Measurements from ENCODE around the gene B4GALT4.
"Not testable (repeated sequence)": the region's sequence is repeated elsewhere in the genome, so short reads cannot be mapped to it uniquely, and the experiment has no call there.

Gene B4GALT4

DNA sequence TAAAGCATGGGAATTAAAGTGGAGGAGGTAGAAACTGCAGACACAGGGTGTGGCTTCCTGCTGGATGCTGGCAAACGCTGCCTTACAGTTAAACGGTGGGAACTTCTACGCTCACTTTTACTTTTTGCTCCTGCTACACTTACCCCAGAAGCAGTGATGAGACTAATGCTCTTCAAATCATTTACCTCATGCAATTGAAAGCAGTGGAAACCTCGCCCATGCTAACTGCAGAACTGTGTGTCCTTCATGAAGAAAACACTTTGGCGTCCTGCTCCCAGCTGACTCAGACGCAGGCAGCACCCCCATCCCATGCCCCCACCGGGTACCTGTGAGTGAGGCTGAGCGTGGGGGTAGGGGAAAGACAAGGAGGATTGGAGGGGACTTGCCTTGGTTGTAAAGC lies 35.5 kb downstream of the B4GALT4 start:
- no peak for DNase-seq

DNA sequence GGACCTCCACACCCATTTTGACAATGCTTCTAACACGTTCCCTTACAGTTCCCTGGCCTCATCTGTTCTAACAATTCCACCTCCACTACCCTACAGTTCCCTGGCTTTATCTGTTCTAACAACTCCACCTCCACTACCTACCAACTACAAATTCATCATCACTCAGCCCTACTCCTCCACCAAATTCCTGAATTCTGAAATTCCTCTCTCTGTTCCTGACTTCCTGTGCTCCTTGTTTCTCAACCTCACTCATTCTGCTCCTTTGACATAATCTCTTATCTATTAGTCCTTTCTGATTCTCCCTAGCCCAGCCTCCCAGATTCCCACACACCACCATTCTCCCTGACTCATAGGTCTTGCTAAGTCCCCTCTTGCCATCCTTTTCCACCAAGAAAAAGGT lies 44.8 kb downstream of the B4GALT4 start:
- DNase-seq: no peak

DNA sequence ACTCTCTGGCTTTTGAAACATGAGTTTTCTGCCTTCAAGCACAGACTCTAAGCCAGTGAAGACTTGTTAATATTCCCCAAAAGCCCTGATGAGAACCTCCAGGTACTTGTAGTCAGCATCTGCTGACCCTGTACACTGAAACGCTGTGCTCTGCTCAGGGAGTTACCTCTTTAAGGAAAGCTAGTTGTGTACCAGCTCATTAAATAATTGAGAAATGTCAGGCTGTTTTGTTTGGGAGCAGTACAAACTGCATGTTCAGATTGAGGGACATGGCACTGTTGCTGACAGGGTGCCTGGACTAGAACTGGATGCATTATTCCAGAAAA lies 45.6 kb downstream of the B4GALT4 start:
- no peak for DNase-seq

DNA sequence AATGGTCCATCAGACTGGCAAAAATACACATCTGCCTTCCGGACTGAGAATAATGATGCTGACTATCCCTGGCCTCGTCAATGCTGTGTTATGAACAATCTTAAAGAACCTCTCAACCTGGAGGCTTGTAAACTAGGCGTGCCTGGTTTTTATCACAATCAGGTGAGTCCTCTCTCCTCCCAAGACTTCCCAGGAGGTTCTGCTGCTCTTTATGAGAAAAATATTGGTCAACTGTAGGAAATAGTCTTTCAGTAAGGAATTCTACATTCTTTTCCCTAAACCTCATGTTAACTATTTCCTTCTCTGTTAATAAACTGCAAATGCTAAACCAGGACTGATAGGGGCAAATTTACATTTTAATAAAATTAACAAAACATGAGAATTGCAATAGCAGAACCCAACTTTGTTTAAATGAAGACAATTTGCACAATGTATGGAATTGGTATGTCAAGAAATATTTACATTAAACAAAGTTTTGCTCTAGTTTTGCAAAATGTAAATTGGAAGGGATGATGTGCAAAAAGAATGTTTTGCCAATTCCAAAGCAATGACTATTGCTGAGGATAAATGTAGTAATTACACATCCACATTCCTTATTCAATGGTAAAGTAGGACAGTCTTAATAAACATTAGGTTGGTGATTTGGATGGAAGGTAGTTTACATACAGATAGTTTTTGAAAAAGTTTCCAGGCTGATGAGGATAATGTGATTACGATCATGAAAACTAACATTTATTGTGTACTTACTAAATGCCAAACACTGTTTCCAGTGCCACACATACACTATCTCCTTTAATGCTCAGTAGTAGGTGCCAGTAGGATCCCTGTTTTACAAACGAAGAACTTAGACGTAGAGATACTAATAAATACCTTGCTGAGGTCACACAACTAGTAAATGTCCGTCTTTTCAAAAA lies 46.2 kb downstream of the B4GALT4 start:
- DNase-seq: no peak

DNA sequence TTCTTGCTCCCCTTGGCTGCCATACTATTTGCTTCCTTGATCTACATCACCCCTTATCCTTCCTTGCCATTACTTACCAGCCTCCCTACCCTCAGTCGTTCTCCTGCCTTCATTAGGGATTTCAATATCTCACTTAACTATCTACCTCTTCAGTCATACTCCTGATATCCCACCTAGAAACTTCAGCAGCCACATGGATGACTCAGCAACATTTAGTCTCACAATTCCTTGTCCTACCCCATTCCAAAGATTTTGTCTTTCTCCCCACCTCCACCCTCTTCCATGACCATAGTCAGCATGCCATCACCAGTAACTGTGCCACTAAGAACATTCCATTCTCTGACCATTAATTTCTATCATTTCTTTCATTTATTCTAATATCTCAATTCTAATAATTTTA lies 48.9 kb downstream of the B4GALT4 start:
- DNase-seq: no peak

DNA sequence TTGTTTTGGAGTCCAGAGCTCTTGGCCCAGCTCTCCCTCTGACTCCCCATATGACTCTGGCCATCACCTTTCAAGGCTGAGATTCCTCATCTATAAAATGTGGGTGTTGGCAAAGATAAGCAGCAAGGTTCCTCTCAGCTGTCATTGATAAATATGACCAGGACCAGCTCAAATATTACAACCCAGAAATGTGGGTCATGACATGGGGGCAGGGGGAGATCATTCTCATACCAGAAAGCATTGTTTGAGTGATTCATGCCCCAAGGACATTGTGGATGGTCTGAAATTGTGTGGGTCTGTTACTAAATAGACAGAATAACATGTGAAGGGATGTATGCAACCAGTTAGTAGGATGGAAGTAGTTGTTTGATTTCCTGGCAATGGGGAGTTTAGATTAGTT lies 53.4 kb downstream of the B4GALT4 start:
- DNase-seq: no peak

DNA sequence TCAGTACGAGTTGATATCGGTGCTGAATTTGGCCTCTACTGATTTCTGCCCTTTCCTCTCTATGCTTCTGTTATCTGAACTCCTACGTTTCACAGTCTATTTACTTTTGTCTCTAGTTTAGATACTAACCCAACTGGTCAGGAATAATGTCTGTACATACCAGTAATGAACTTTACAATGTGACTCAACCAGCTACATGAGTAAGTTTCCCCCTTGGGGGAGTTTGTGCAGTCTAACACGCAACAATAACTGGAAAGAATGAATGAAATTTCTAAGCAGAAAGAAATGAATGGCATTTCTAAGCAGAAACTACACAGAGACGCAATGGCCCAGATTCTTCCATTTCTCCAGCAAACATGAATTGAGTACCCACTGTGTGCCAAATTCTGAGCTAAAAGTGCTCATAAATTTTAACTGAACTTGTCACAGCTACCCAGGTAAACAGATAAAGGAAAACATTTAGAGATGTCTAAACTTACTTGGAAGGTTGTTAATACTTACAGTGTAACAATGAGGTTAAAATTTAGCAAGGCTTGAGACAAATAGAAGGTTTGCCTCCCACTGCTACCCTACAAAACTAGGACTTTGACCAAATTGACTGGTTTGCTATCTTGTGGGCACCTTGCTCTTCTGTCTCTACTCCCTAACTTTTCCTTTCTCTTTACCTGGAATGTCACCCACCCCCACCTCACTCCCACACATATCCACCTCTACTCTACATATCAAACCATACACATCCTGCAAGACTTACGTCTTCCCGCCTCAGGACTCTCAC lies 55.7 kb downstream of the B4GALT4 start:
- no peak for DNase-seq

DNA sequence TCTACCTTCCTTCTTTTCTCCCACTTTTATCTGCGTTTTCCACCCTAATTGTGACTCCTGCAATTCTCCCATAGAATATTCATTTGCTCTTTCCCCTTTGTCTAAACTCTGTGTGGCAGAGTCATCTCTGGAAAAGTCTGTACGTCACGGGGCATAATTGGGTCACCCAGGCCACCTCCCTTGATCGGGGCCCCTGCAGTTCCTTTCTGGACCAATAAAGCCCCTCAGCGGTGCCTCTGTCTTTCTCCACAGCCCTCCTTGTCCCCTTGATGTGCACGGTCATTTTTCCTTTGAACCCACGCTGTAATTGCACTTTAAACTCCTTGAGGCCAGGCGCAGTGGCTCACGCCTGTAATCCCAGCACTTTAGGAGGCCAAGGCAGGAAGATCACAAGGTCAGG lies 56.6 kb downstream of the B4GALT4 start:
- DNase-seq: no peak

DNA sequence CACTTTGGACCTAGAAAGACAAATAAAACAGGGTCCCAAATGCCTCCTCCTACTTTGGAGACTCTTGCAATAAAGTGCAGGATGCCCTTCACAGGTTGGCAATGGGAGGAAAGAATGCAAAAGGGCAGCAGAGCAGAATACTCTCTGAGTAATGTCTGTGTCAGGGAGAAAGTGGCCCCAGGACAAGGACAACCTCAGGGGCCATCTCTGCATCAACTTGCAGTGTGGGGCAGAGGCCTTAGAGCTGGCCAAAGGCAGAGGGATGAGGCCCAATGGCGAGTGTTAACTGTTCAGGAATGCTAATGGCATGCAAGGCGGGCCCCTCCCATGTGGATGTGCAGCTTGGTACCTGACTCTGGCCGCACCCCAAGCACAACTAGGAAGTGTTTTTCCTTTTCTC lies 58.9 kb downstream of the B4GALT4 start:
- DNase-seq: no peak

DNA sequence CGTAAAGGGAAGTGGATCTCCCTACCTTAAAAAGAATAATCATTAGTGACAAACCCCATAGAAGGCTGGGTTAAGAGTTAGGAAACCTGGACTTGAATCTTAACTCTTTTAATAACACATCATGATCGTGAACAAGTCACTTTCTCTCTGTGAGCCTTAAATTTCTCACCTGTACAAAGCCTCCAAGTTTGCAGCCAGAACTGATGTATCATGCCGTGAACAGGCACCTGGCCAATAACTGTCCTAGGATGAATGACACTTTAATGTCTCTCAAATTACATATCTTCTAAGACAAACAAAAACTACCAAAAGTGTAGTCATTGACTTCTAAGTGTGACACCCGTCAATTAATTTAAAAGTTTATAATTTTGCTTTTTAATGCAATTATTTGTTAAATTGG lies 63.4 kb downstream of the B4GALT4 start:
- DNase-seq: no peak

DNA sequence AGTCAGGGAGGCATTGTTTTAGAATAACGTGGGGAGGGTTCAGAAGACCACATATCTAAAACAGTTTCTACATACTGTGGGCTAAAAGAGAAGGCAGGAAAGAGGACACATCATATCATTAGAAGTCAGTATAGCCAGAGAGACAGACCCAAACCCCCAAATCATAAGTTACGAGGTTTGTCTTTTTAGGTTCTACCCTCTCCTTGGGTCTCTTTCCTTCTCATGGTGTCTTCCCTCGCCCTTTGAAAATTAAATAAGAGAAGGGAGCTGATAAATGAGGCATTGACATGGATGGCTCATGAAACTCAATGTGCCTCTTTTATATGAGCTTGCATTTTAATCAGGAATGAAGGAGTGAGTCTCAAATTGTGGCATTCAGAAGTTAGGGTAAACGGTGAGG lies 63.9 kb downstream of the B4GALT4 start:
- DNase-seq: no peak

DNA sequence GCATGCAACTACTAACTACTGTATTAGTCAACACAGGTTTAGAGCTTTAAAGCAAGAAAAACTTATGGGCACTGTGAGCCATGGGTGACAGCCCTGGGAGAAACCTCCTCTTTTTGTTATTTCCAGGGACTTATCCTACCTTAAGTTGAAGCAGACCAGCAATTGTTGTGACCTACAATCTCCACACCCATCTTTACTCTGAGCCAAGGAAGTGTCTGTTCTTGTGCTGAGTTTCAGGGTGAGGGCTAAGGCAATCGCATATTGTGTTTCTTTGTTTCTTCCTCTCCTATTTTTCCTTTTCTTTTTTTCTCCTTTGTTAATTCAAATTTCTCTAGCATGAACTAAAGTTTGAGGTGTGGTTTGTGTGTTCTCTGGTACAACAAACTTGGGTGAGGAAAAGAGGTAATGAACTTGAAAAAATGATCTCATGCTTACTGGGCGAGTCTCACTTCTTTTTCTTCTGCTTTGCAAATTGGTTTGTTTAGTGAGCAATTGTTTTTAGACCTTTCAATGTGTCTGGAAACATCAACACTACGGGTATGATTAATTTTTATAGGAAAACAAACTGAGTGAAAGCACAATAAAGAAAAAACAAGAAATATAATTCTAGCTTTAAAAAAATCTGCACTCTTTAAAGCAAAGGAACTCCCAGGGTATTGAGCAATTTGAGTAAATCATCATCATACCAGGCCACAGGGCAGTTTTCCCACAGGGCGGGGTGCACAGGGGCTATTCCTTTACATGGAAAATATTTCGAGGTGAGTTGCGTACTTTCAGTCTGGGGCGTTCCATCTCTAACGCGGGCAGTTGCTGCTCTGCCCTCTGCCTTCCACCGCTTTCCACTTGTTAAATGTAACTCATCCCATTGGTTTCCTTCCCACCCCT lies 64.6 kb downstream of the B4GALT4 start:
- DNase-seq: no peak

DNA sequence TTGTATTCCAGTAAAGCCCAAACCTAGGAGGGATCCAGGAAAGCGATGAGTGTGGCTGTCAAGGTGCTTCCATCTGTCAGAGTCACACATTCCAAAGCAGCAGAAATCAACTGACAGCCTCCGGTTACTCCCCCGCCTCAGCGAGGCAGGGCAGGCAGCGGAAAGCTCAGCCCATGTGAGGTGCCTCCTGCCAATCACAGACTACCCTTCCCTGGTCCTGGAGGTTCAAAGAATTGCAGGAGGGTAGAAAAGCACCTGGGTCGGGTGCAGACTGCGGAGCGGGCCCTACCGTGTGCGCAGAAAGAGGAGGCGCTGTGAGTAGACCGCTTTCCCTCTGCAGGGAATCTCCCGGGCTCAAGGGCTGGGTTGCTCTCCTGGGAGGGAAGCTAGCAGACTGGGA lies 67.4 kb downstream of the B4GALT4 start, which contains the start of gene UPK1B:
Gene UPK1B (plus strand): TSS at position 274 of the 400 bp plus-strand sequence. CDS start 13,144 bp downstream, outside the sequence.
- no peak for DNase-seq

DNA sequence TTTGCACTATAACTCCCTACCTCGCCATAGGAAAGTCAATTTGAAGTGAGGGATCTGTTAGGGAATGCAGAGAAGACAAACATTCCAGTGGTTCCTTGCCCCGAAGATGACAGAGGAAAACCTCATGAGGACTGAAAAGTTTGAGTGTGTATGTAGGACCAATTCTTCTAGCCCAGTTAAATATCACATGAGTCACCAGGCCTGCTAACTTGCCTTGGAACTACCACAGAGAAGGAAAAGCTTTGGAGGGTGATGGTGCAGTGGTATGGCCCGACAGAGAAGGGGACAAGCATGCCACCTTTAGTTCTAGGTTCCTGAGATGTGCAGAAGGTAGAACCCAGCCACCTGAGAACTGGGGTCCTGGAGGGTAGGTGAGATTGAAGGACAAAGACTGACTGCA lies 69.9 kb downstream of the B4GALT4 start:
- DNase-seq: no peak

DNA sequence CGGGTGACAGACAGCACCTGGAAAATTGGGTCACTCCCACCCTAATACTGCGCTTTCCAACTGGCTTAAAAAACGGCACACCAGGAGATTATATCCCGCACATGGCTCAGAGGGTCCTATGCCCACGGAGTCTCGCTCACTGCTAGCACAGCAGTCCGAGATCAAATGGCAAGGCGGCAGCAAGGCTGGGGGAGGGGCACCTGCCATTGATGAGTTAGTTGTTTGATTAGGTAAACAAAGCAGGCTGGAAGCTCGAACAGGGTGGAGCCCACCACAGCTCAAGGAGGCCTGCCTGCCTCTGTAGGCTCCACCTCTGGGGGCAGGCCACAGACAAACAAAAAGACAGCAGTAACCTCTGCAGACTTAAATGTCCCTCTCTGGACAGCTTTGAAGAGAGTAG lies 75.9 kb downstream of the B4GALT4 start:
- not testable (repeated sequence) for DNase-seq
